ENCODE results near the gene GCSAM.

Gene GCSAM

GRCh38 chr3:112117841-112118571, 15.0 kb downstream of the GCSAM start:
- H3K4me1 ChIP-seq (ENCODE audit: control insufficient read depth in 1 of 2, insufficient read depth in 1 of 2, low read depth in 1 of 2, low read length in 1 of 2), result no peaks in the 10 kb centered on the region
- no peak overlapping the region for H3K4me3 ChIP-seq (ENCODE audit: low read depth in 1 of 2, low read length in 1 of 2)
- H3K36me3 ChIP-seq, result peaks cover 11% of the 10 kb centered on the region
- no peaks in the 10 kb centered on the region for H3K9me3 ChIP-seq
- H3K27ac ChIP-seq, result no peak overlapping the region
- no peaks in the 10 kb centered on the region for H3K27me3 ChIP-seq
- TF ChIP-seq CTCF (IDR thresholded peaks at IDR 0.05), result no peak

GRCh38 chr3:112117415-112117814, 15.6 kb downstream of the GCSAM start:
- H3K36me3 ChIP-seq, result peaks cover 5% of the 10 kb centered on the region
- H3K27ac ChIP-seq, result no peak overlapping the region
- H3K4me3 ChIP-seq (ENCODE audit: low read depth in 1 of 2, low read length in 1 of 2), result no peak overlapping the region
- H3K9me3 ChIP-seq, result no peaks in the 10 kb centered on the region
- no peaks in the 10 kb centered on the region for H3K27me3 ChIP-seq
- no peak for TF ChIP-seq CTCF (IDR thresholded peaks at IDR 0.05)
- no peaks in the 10 kb centered on the region for H3K4me1 ChIP-seq (ENCODE audit: control insufficient read depth in 1 of 2, insufficient read depth in 1 of 2, low read depth in 1 of 2, low read length in 1 of 2)

GRCh38 chr3:112116748-112117186, 16.3 kb downstream of the GCSAM start:
- Histone ChIP-seq H3K36me3 (peaks cover 4% of the 10 kb centered on the region), H3K27me3 (no peaks in the 10 kb centered on the region), H3K4me1 (ENCODE audit: control insufficient read depth in 1 of 2, insufficient read depth in 1 of 2, low read depth in 1 of 2, low read length in 1 of 2) (no peaks in the 10 kb centered on the region), H3K9me3 (no peaks in the 10 kb centered on the region), H3K27ac (no peak overlapping the region), H3K4me3 (ENCODE audit: low read depth in 1 of 2, low read length in 1 of 2) (no peak overlapping the region)
- TF ChIP-seq CTCF (IDR thresholded peaks at IDR 0.05), result no peak

- no peaks in the 10 kb centered on the region for H3K27me3 ChIP-seq
- H3K9me3 ChIP-seq, result no peaks in the 10 kb centered on the region
- H3K36me3 ChIP-seq, result no peaks in the 10 kb centered on the region
- H3K27ac ChIP-seq, result no peak overlapping the region
- no peak for TF ChIP-seq CTCF (IDR thresholded peaks at IDR 0.05)
- no peak overlapping the region for H3K4me3 ChIP-seq (ENCODE audit: low read depth in 1 of 2, low read length in 1 of 2)
- no peaks in the 10 kb centered on the region for H3K4me1 ChIP-seq (ENCODE audit: control insufficient read depth in 1 of 2, insufficient read depth in 1 of 2, low read depth in 1 of 2, low read length in 1 of 2)
These were observed 17.2 kb downstream of the GCSAM start for GRCh38 chr3:112115806-112116383.

- no peaks in the 10 kb centered on the region for H3K36me3 ChIP-seq
- H3K4me1 ChIP-seq (ENCODE audit: control insufficient read depth in 1 of 2, insufficient read depth in 1 of 2, low read depth in 1 of 2, low read length in 1 of 2), result no peaks in the 10 kb centered on the region
- H3K27ac ChIP-seq, result no peak overlapping the region
- H3K4me3 ChIP-seq (ENCODE audit: low read depth in 1 of 2, low read length in 1 of 2), result no peak overlapping the region
- no peaks in the 10 kb centered on the region for H3K27me3 ChIP-seq
- no peaks in the 10 kb centered on the region for H3K9me3 ChIP-seq
- TF ChIP-seq CTCF (IDR thresholded peaks at IDR 0.05), result no peak
These were observed 17.8 kb downstream of the GCSAM start for GRCh38 chr3:112115161-112115739.
